ENCODE measurements around the gene ZNF672. TPM values are rescaled to one million over a fixed set of nuclear protein-coding genes. Genes with fewer than 3 reads are reported as not detected.
"Not testable (repeated sequence)": the region's sequence is repeated elsewhere in the genome, so short reads cannot be mapped to it uniquely, and the experiment has no call there.

Gene ZNF672
- total RNA-seq (2014; rRNA removed; shearing (Covaris generic)), result 36.0 and 37.7 TPM in 2 replicates

DNA sequence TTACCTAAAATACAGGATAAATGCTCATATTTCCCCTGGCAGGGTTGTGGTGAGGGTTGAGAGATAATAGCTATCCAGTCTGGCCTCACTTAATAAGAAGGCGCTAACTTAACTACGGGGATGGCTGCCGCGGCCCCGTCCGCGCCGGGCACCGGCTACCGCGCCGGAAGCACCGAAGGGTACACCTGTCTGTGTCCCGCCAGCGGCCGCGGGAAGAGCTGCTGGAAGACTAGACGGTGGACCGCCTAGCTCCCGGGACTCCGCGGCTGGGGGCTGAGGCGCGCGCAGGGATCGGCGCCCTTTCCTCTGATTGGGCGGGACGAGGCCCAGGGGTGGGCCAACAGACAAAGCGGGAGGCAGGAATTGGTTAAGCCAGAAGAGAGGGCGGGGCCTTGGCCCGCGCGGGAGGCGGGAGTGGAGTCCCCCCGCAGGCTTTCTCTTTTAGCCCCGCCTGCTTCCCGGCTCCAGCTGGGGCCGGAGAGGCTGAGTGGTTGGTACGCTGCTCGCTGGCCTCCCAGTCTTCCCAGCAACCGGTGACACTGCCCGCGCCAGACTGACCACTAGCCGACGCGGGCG, at the start of gene ZNF672:
Gene ZNF672 (plus strand): TSS at position 444 of the 576 bp plus-strand sequence. CDS start 9,051 bp downstream, outside the sequence.
- DNase-seq (ENCODE audit: low spot score), result peak; percentile 98

DNA sequence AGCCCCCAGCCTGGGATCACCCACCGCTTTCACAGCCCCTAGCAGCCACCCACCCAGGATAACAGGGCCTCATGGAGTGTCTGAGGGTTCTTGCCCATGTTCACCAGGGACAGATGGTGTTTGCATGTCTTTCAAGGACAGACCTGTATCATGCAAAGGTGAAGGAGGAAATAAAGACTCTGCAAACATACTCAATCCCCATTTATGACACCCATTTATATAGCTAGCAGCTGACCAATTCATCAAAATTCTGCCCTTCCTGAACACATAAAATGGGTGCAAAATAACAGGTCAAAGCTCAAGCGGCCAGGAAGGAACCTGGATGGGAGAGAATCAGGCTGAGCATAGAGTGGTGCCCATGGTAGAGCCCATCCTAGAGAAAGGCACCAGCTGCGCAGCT, 49.7 kb upstream of the ZNF672 start:
- DNase-seq (ENCODE audit: low spot score), result no peak

DNA sequence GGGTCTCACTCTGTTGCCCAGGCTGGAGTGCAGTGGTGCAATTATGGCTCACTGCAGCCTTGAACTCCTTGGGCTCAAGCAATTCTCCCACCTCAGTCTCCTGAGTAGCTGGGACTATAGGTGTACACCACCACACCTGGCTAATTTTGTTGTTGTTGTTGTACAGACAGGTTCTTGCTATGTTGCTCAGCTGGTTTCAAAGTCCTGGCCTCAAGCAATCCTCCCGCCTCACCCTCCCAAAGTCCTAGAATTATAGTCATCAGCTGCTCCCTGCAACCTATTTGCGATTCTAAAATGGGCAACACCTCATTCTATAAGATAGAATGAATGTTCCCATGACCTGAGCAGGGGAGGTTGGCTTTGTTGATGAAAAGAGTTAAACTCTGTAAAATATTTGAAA, 48.7 kb upstream of the ZNF672 start:
- DNase-seq (ENCODE audit: low spot score), result not testable (repeated sequence)

GRCh38 chr1:248790456-248790855, 47.6 kb upstream of the ZNF672 start:
- no peak for DNase-seq (ENCODE audit: low spot score)

DNA sequence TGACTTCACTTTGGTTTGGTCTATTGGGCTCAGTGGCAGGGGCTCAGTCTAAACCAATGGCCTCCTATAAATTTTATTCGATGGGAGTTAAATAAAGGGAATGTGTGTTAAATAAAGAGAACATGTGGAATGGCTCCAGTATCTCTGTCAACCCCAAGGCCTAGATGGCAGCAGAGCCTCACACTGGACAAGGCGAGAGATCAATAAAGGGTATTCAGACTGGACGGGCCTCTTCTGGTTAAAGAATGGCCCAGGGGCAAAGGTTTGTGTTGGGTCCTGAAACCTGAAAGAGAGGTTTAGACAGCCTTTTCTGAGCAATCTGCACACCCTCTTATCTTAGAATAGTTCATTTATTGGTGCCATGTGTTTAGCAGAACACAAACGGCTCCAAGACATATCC, 47.0 kb upstream of the ZNF672 start:
- DNase-seq (ENCODE audit: low spot score), result no peak

- no peak for DNase-seq (ENCODE audit: low spot score)
These were observed 45.7 kb upstream of the ZNF672 start for GRCh38 chr1:248792342-248792741.

DNA sequence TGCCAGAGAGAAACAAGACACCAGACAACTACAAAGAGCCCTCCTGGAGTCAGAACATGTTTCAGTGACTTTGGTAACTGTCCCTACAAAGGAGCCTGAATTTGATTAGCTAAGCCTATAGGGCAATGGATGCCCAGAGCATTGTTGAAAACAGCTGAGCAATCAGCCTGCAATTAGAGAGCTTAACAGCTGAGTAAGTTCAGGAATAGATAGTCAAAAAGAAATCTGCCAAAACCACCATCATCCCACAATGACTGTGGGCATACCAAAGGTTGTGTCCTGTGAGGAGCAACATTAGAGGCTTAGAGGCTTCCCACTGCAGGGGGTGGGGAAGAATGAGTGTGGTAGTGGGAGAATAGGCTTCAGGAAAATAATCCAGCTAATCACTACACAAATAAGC, 44.4 kb upstream of the ZNF672 start:
- DNase-seq (ENCODE audit: low spot score), result no peak

DNA sequence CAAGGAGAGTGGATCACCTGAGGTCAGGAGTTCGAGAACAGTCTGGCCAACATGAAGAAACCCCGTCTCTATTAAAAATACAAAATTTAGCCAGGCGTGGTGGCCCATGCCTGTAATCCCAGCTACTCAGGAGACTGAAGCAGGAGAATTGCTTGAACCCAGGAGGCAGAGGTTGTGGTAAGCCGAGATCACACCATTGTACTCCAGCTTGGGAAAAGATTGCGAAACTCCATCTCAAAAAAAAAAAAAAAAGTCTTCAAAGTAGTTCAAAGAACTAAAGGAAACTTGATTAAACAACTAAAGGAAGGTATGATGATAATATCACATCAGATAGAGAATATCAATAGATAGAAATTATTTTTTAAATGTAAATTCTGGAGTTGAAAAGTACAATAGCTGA, 43.4 kb upstream of the ZNF672 start:
- not testable (repeated sequence) for DNase-seq (ENCODE audit: low spot score)

DNA sequence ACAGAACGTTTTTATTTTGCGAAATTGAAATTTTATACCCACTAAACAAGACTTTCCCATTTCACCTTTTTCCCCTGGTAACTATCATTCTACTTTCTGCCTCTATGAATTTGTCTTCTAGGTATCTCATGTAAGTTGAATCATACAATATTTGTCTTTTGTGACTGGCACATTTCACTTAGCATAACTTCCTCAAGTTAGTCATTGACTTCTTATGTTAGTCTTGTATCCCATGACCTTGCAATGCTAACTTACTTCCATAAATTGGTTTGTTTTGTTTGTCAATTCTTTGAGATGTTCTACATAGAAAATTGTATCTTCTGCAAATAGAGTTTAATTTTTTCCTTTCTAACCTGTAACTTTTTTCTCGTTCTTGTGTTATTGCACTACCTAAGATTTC, 39.2 kb upstream of the ZNF672 start:
- no peak for DNase-seq (ENCODE audit: low spot score)

DNA sequence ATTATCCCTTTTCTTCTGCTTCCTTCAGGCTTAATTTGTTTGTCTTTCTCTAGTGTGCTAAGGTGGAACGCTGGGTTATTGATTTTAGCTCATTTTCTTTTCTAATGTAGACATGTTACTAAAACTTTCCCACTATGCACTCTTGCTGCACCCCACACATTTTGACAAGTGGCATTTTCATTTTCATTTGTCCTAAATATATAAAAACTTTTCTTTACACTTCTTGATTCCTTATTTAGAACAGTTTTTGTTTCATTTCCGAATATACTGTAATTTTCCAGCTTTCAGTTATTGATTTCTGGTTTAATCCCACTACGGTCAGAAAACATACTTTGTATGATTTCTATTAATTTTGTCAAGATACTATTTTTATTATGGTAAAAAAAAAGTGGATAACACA, 37.6 kb upstream of the ZNF672 start:
- DNase-seq (ENCODE audit: low spot score), result no peak

- no peak for DNase-seq (ENCODE audit: low spot score)
These were observed 35.6 kb upstream of the ZNF672 start for GRCh38 chr1:248802454-248802853.

GRCh38 chr1:248803501-248803900, 34.5 kb upstream of the ZNF672 start:
- DNase-seq (ENCODE audit: low spot score), result not testable (repeated sequence)

DNA sequence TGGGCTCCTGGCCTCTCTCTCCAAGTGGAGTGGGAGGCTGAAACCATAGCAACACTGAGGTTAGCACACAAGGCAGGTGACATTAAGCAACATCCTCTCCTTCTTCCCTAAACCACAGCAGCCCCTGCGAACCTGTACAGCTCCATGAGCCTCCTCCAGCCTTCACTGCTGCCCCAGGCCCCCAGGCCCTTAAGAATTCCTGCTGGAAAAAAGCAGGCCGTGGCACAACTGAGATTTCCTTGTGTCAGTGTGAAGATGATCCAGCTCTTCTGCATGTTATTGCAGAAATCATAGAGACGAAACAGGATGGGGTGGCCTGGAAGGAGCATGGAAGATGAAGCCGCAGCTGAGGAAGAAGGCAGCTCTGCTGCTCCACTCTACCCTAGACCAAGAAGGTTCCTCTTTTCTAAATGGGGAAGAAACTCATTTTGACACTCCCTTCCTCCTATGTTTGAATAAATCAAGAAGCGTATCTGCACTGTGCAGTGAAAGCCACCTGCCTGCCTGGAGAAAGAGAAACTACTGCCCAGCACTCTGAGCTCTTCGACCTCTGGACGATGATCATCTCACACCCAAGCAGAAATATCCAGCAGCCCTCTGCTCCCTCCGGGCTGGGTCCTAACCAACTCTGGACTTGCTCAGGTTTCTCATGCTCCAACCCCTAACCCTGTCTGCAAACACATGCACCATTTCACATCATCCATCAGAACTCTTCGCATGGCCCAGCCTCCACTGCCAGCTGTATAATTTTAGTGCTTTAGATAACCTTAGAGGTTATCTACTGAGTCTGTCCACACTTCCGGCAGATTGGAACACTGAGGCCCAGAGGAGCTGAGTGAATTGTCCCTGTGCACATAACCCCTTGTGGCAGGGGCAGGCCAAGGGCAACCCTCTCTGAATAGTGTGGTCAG, 33.0 kb upstream of the ZNF672 start:
- DNase-seq (ENCODE audit: low spot score), result no peak

DNA sequence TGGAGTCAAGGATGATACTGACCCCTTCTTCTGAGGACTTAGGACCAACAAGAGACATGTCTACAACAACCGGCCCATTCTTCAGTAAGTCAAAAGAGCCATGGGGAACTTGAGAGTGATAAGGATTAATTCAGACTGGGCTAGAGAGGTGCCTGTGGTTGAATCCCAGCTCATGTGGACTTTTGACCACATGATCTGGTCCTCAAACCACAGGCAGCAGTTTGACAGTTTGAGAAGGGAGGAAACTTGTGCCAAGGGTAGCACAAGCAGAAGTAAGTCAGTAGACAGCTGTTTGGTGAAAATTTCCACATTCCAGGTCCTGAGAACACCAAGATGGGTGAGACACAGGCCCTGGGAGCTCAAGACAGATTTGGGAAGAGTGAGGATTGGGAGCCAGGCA, 32.1 kb upstream of the ZNF672 start:
- DNase-seq (ENCODE audit: low spot score), result no peak

- peak; percentile 49 for DNase-seq (ENCODE audit: low spot score)
These were observed 30.8 kb upstream of the ZNF672 start for GRCh38 chr1:248807067-248807737.

DNA sequence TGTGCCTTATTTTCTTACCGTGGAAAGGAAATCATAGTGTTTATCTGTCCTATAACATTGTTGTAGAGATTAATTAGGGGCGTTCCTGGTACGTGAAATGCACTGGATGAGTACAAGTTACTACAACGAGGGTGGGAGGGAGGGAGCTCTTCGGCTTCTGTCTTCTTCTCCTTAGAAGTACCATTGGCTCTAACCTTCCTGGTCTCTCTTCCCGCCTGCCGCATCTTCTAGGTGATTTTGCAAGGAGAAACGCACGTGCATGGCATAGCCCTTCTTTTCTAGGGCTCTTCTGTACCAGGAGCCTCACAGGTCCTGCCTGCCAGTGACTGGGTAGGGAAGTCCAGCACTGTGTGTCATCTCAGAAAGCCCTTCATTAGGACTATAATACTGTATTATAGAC, 29.1 kb upstream of the ZNF672 start:
- DNase-seq (ENCODE audit: low spot score), result no peak

DNA sequence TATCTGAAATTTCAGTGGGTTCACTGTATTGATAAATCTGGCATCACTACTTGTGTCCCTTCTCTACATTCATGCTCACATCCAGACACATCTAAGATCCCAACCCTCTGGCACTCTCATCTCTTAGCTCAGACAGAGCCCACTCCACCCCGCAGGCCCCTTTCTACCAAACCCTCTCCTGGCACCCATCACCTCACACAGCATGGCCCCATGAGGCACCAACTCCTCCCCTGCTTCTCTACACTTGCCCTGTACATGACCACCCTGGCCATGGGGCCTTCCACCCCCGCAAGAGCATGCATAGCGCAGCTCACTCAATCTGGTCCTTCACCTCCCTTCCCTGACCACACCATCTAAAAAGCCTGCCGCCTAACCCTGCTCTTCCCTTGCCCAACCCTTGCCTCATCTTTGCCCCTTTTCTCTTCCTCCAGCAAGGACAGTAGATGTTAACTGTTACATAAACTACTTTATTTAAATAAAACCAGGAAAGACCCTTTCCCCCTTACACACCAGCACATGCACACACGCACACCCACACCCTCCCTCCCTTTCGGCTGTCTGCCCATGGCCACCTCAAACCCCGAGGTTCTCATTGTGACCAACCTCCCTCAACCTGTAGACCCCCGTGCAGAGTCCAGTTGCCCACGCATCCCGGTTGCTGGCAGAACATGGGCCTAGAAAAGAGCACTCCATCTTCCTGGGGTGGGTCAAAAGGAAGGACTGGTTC, 27.9 kb upstream of the ZNF672 start:
- no peak for DNase-seq (ENCODE audit: low spot score)

GRCh38 chr1:248810727-248811513, 27.1 kb upstream of the ZNF672 start:
- no peak for DNase-seq (ENCODE audit: low spot score)

- DNase-seq (ENCODE audit: low spot score), result no peak
These were observed 26.2 kb upstream of the ZNF672 start for GRCh38 chr1:248811514-248812490.
